Left colon (tissue), 2 donors: ENCODE results near the gene RDH5. TPM values are rescaled to one million over a fixed set of nuclear protein-coding genes. Genes with fewer than 3 reads are reported as not detected.
A peak's percentile ranks its signal among the peaks of the same experiment; 100 is the strongest.

Source experiments
- ATAC-seq: fragments of 200-7000 bp; cut with Tn5 transposase; one replicate; pipeline ENCODE4 v1.9.1; 2020; ENCODE audit warnings: mild to moderate bottlenecking, moderate library complexity
- DNase-seq, 2 donors: peaks; one replicate each; pipeline ENCODE4 v3.0.0-alpha.2; 2020
- intact Hi-C, 2 donors: fragments of 100-400 bp; cut with DNase I in 1 of 2; cut with micrococcal nuclease in 1 of 2; formaldehyde crosslinking; loops; one replicate each; pipeline versions ENCODE4 v1.11.2 to v1.14.0; 2022; cut with DNase I, micrococcal nuclease
- long read RNA-seq: library from polyadenylated mRNA; unstranded; transcript quantifications from one replicate; pipeline ENCODE4 v2.0.0, GENCODE V29; 2021
- total RNA-seq, 2 donors: library from RNA; stranded (reverse); fragmentation: NEBNext Ultra II Directional; extraction: Animal tissue kit (Norgen Biotek cat#: 25700); gene quantifications; one replicate each; pipeline ENCODE4 v1.2.1, GENCODE V29; 2021
- donor health status: DM: no; HTN: no; CAD: no.
- donor health status: DM: yes; HTN: yes; CAD: no.

RDH5 gene, protein sequence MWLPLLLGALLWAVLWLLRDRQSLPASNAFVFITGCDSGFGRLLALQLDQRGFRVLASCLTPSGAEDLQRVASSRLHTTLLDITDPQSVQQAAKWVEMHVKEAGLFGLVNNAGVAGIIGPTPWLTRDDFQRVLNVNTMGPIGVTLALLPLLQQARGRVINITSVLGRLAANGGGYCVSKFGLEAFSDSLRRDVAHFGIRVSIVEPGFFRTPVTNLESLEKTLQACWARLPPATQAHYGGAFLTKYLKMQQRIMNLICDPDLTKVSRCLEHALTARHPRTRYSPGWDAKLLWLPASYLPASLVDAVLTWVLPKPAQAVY
- total RNA-seq, result 10 to 100 TPM; 34.2 to 37.7 TPM
- long read RNA-seq, transcript RDH5-201 (5 exons, 1,269 nt), result major isoform, 5 of 18 reads
- long read RNA-seq, transcript RDH5-204 (5 exons, 1,259 nt), result major isoform, 5 of 18 reads
- long read RNA-seq, partial matches to known transcripts, result 3 of 18 reads
- long read RNA-seq, other reads (novel, unspliced or antisense), result 4 of 18 reads

DNA sequence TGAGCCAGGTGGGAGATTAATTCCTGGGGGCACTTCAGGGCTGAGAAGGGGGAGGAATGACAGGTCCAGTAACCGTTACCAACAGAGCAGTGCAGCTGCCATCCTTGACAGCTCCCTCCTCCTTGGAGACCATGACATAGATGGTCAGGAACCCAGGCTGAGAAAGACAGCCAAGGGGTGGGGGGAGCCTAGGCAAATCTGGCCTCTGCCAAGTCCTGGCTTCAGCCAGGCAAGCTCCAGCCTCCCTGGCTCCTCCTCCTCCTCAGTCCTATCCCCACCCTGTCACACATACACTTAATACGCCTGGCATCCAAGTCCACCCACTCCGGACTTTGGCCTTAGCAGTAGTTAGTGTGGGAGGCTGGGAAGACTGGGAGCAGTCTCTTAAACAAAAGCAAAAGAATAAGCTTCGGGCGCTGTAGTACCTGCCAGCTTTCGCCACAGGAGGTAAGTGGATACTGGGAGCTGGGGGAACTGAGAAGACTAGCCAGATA lies at the start of gene RDH5:
RDH5 (plus strand) TSS at position 323 of the 494 bp plus-strand sequence. CDS start 792 bp downstream, outside the sequence.
- intact Hi-C loops, result no loop called here
- DNase-seq (peak; percentile 83 to 96), ATAC-seq (peak; percentile 74)

DNA sequence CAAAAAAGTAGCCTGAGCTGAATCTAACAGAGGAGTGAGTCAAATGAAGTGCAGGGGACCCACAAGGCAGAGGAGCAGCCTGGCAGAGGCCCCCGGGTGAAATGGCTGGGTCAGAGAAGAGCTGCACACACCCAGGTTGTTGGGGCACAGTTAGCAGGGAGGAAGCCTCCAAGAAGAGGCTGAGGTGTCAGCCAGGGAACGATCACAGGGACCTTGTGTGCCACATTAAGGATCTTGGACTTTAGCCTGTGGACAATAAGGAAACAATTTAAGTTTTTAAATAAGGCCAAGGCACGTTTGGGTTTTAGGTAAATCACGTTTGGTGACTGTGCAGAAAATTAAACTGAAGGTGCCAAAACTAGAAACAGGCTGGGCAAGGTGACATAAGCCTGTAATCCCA lies 48.4 kb upstream of the RDH5 start:
- intact Hi-C loops, result no loop called here
- DNase-seq (peak; percentile 42 to 71), ATAC-seq (peak; percentile 82)

DNA sequence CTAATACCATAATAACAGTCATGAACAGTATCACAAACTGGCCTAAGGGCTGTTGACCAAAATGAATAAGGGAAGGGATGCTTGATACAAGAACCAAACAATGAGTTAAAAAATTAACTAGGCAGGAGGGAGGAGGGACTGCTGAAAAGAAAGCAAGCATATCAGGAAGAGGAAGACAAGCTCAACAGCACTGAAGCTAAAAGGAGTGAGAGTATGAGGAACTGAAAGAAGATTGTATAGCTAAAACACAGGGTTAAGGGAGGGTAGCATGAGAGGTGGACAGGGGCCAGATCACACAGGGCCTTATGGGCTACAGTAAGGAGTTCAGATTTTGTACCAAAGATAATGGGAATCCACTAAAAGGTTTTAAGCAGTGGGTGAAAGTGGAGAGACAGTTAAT lies 46.6 kb upstream of the RDH5 start:
- ATAC-seq (peak; percentile 38), DNase-seq (no peak)
- intact Hi-C loops, result no loop called here

DNA sequence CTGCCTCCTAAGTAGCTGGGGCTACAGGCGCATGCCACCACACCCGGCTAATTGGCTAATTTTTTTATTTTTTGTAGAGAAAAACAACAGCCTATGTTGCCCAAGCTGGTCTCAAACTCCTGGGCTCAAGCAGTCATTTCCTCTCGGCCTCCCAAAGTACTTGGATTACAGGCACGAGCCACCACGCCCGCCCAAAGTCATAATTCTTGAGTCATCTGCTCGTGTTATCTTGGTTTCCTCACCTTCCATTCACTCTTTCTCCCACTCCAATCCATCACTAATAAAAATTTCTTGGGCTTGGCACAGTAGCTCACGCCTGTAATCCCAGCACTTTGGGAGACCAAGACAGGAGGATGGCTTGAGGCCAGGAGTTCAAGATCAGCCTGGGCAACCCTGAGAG lies 44.5 kb upstream of the RDH5 start:
- ATAC-seq (peak; percentile 44), DNase-seq (no peak)
- intact Hi-C loops, result no loop called here

DNA sequence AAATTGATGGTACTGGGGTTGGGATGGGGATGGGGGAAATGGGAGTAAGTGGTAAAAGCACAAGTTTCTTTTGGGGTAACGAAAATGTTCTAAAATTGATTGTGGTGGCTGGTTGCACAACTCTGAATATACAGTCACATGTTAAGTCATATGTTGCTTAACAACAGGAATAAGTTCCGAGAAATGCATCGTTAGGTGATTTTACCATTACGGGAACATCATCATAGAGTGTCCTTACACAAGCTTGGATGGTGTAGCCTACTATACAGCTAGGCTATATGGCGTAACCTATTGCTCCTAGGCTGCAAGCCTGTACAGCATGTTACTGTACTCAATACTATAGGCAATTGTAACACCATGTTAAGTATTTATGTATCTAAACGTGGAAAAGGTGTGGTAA lies 43.5 kb upstream of the RDH5 start:
- no peak for DNase-seq
- intact Hi-C loops, result no loop called here
- no peak for ATAC-seq

DNA sequence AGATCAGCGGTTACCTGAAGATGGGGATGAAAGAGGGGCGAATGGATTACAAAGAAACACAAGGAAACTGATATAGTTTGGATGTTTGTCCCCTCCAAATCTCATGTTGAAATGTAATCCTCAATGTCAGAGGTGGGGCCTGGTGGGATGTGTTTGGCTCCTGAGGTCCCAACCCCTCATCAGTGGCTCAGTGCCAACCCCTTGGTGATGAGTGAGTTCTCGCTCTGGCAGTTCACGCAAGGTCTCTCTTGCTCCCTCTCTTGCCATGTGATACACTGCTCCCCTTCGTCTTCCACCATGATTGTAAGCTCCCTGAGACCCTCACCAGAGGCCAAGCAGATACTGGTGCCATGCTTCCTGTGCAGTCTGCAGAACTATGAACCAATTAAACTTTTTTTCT lies 40.5 kb upstream of the RDH5 start:
- intact Hi-C loops, result no loop called here
- DNase-seq (no peak), ATAC-seq (no peak)

DNA sequence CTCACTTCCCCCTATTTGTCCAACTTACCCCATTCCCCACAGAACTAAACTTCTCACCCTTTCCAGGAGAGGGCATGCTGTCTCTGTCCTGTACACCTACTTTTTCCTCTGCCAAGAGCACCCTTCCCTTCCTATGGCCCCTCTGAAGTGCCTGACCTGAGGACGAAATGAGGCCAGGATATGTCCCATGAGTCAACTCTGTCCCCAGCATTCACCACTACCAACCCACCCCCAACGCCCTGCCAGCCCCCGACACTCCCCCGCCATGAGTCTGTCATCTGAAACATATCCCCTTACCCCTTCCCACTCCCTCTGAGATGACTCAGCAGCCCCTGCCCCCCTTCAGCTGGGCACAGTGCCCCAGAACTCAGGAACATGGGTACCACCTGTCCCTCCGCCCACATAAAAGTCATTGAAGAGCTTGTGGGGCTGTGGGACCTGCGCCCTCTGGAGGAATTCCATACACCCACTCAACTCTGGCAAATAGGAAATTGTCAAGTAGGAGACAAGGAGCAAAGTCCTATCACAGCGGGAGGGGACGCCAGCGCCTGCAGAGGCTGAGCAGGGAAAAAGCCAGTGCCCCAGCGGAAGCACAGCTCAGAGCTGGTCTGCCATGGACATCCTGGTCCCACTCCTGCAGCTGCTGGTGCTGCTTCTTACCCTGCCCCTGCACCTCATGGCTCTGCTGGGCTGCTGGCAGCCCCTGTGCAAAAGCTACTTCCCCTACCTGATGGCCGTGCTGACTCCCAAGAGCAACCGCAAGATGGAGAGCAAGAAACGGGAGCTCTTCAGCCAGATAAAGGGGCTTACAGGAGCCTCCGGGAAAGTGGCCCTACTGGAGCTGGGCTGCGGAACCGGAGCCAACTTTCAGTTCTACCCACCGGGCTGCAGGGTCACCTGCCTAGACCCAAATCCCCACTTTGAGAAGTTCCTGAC lies 38.8 kb upstream of the RDH5 start:
- ATAC-seq (peak; percentile 93), DNase-seq (peak; percentile 84 to 88)
- intact Hi-C loops, result no loop called here

DNA sequence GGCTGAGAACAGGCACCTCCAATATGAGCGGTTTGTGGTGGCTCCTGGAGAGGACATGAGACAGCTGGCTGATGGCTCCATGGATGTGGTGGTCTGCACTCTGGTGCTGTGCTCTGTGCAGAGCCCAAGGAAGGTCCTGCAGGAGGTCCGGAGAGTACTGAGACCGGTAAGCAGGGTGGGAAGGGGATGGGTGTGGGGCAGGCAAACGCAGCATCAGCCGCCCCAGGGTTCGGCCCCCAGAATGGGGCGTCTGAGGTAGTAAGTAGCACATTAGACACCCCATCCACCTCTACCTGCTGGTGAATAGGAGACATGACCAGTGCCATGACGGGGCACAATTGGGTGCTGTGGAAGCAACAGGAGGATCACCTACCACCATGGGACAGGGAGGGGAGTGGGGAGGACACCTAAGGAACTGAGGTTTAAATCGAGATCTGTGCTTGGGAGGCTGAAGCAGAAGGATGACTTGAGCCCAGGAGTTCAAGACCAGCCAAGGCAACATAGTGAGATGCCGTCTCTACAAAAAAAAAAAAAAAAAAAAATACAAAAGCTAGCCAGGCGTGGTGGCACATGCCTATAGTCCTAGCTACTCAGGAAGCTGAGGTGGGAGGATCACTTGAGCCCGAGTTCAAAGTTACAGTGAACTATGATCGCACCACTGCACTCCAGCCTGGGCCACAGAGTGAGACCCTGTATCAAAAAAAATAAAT lies 38.0 kb upstream of the RDH5 start:
- intact Hi-C loops, result no loop called here
- ATAC-seq (peak; percentile 42), DNase-seq (peak in 1 of 2 donors; percentile 21)

DNA sequence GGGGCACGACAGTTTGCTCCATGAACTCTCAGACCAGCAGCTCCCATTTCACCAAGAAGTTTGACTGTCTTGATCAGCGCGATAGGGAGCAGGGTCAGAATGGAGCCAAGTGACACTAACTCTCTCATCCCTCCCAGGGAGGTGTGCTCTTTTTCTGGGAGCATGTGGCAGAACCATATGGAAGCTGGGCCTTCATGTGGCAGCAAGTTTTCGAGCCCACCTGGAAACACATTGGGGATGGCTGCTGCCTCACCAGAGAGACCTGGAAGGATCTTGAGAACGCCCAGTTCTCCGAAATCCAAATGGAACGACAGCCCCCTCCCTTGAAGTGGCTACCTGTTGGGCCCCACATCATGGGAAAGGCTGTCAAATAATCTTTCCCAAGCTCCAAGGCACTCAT lies 36.5 kb upstream of the RDH5 start:
- intact Hi-C loops, result no loop called here
- ATAC-seq (no peak), DNase-seq (no peak)

DNA sequence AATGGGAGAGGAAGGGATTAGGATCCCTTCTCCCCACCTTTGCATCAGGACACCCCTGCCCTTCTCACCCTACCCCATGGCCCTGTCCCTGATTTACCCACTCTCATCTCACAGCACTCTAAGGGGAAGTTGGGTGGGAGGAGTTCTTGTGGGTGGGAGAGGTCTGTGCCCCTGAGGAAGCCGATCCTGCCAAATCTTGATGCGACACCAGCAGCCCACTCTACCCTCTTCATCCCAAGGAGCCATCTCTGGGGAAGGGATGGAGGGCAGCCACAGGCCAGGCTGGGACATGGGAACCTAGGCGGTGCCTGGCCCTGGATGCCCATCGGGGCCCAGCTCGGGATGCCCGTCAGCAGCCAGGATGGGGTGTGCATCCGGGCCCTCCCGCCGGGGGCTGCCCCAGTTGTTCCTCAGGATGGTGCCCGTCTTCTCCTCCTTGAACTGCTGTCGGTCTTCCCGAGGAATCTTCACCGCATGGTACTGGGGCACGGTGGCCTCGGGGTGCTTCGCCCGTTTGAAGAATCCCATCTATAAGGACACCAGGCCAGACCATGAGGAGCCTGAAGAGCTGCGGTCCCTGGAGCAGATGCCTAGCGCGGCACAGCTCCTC lies 35.3 kb upstream of the RDH5 start:
- ATAC-seq, result no peak
- intact Hi-C loops, result no loop called here
- no peak for DNase-seq

DNA sequence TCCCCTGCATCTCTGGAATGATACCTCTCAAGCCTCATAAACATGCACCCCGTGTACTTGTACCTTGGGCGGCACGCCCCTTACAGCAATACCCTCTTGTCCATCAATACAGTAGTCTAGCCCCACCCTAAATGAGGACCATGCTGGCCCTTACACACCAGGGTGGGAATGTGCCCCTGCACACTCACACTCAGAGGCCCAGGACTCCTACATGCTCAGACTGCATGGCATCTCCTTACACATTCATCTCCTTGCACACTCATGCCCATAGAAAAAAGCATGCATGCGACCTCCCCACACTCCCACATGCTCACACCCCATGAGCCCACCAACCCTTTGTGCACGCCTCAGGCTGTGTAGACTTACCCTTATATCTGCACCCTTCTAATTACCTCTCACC lies 34.5 kb upstream of the RDH5 start:
- ATAC-seq (no peak), DNase-seq (no peak)
- intact Hi-C loops, result no loop called here

DNA sequence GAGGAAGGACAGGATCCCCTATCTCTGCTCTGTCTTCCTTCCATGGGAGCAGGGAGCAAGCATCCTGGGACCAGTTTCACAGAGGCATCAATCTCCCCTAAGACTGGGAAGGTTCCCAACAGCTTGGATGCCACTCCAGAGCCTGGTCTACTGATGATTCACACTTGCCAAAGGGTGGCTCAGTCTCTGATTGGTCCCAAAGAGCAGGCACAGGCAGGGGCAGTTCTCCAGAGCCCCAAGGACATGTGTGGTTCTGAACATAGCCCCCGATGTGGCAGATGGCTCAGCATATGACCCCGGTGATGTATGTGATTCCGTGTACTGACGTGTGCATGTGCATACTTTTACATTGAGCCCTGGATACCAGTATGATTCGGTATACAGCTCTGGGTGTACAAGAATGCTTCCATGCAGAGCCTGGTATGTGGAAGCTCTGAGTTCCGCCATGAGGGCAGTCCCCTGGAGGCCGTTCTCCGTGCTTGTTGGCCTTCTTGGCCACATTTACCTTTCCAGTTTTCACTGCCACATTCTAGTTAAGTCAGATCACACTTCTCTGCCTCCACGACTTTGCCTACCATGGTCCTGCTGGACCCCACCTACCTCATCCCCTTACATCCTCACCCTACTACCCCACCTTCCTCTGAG lies 33.7 kb upstream of the RDH5 start:
- DNase-seq (no peak), ATAC-seq (no peak)
- intact Hi-C loops, result no loop called here

DNA sequence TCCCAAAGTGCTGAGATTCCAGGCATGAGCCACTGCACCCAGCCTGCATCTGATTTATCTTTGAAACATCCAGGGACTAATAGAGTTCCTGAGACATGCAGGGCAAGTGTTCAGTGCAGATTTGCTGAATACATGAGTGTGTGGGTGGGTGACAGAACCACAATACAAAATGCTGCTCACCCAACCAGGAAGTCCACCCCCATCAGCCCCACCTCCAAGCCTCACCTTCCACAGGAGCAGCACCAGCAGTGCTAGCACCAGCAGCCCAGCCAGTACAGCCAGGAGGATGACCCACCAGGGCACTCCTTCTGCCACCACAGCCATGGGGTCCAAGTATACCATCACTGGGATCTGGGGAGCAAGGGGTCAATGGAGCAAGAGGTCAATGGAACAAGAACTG lies 32.4 kb upstream of the RDH5 start:
- DNase-seq (no peak), ATAC-seq (no peak)
- intact Hi-C loops, result no loop called here

DNA sequence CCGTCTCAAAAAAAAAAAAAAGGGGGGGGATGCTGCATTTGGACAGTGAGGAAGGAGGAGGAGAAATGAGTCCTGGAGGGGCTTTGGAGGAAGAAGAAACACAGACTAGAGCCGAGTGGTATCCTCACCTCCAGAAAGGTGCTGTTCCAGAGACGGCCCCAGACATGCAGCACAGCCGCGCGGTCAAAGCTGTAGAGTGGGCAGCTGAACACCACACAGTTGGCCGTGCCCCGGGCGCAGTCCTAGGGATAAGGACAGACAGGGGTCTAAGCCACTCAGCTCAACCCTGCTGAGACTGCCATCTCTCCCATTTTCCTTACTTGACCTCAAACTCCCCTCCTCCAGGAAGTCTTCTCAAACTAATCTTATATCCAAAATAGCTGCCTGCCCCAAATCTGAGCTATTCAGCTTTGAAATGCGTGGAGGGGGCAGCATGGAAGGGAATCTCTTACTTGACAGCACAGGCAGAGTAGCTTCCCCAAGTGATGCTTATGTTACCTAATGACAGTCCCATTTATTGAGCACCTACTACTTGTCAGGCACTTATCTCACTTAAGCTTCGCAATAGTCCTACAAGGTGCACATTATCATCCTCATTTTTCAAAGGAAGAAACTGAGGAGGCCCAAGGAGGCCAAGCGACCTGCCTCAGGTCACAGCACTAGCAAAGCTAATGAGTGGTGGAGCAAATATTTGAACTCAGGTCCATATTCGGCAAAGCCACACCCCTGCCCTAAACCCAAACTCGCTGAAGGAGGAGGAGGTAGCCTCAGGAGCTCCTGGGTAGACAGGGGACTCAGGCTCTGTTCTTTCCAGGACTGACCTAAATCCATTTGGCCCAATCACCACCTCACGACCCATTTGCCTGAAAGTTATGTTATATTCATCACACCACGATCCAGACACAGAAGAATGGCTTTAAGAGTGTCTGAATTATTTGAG lies 31.2 kb upstream of the RDH5 start:
- peak in 1 of 2 donors; percentile 15 for DNase-seq
- intact Hi-C loops, result no loop called here
- ATAC-seq, result no peak

DNA sequence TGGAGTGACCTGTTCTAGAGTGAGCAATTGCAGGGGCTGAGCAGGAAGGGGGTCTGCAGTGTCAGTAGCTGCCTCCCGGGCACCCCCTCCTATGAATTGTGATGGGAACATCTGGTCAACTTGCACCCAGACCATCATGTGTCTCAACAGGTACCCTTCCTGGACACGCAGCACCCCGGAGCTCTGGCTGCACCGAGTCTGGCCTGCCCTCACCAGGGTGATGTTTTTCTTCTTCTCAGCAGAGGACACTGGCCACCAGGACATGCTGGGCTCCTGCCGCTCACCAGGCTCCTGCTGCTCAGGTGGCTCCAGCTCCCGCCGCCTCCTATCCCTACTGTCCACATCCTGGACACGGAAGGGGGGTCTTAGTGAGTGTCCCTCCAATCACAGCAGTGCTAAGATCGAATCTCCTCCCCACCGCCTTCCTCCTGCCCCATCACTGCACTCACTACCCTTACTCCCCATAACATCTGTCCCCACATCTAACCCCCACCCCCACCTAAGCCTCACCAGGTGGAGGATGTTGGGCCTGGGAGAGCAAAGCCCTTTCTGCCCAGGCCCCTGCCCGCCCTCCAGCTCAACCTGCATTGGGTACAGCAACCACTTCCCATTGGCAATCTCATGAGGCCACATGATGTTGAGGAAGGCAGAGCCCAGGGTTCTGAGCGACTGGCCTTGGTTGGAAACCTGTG lies 27.4 kb upstream of the RDH5 start:
- peak in 1 of 2 donors; percentile 15 for DNase-seq
- no peak for ATAC-seq
- intact Hi-C loops, result no loop called here

DNA sequence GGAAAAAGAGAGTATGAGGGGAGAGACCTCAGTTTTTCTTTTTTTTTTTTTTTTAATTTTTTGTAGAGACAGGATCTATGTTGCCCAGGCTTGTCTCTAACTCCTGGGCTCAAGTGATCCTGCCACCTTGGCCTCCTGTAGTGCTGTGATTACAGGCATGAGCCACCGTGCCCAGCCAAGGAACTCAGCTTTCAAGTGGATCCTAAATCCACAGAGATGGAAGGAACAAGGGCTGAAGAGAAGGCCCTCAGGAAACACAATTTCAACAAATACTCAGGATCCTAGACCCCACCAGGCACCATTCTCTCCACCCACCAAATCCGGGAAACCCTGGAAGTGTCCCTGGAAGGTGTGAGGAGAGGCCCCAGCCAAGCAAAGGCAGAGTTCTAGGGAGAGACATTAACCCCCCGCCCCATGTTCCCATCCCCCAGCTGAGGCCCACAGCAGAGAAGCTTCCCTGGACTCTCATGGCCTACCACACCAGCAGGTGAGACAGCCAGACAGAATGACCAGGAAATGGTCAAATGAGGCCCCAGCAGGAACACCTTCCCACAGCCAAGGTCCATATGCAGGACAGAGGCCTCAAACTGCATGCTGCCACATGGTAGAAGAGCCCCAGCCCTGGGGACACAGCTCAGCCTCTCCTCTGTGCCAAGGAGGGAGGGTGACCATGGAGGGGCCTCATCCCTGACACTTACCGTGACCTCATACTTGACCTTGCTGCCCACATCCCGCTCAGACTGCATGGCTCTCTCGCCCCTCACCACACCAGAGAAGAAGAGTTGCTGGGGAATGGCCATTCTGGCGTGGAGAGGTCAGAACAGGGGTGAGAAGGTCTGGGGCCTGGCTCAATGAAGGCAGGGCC lies 26.6 kb upstream of the RDH5 start:
- DNase-seq (peak in 1 of 2 donors; percentile 15), ATAC-seq (no peak)
- intact Hi-C loops, result no loop called here
